SK-N-SH (cell line): ENCODE measurements around the gene PGAP2. TPM values are rescaled to one million over a fixed set of nuclear protein-coding genes. Genes with fewer than 3 reads are reported as not detected.

Experiments used
- CTCF ChIA-PET: fragments of 300-600, 350-600 bp; formaldehyde crosslinking; extraction: SDS; loops from one replicate; lab custom pipeline; 2021; lab: Yijun Ruan, JAX
- POLR2A ChIA-PET: fragments of 350-600 bp; sonication (Branson Sonifier 250); formaldehyde crosslinking; extraction: SDS; loops from one replicate; lab custom pipeline; 2020; ENCODE audit warnings: antibody characterized with exemption, inconsistent platforms; lab: Yijun Ruan, JAX
- DNase-seq: peaks from one replicate; pipeline ENCODE4 v3.0.0; 2012
- H2AFZ ChIP-seq: fragments of 200-600 bp; sonication (generic); 2 replicates; pipeline ENCODE4 v1.8.1; 2016; ENCODE audit warnings: antibody characterized with exemption, mild to moderate bottlenecking, low read depth
- H3F3A ChIP-seq: fragments of 200-600 bp; sonication (generic); replicated peaks from 2 replicates; pipeline ENCODE3; 2016; ENCODE audit warnings: antibody characterized with exemption, mild to moderate bottlenecking; ENCODE audit not compliant: insufficient read depth
- H3K27ac ChIP-seq, 2 experiments: fragments of 200-500 bp in 1 of 2; fragments of 200-600 bp in 1 of 2; sonication (Bioruptor generic) in 1 of 2; sonication (generic), shearing (Covaris generic) in 1 of 2; 2 replicates each; pipeline versions ENCODE4 v1.5.1 to v1.6.1; 2014 to 2016; ENCODE audit warnings: low read depth in 2 of 2, inconsistent platforms in 1 of 2, low read length in 1 of 2, mild to moderate bottlenecking in 1 of 2, mixed read lengths in 1 of 2
- H3K27me3 ChIP-seq: fragments of 200-600 bp; sonication (generic), shearing (Covaris generic); 2 replicates; pipeline ENCODE4 v1.6.1; 2016; ENCODE audit warnings: mixed run types; ENCODE audit not compliant: insufficient read depth
- H3K36me3 ChIP-seq, 2 experiments: fragments of 200-500 bp in 1 of 2; fragments of 200-600 bp in 1 of 2; sonication (Bioruptor generic) in 1 of 2; sonication (generic) in 1 of 2; replicated peaks in 1 of 2; 2 replicates each; pipeline versions ENCODE3 to v1.5.1; 2014 to 2016; ENCODE audit warnings: low read length in 1 of 2, mild to moderate bottlenecking in 1 of 2; ENCODE audit not compliant: insufficient read depth in 2 of 2, control insufficient read depth in 1 of 2
- H3K4me1 ChIP-seq, 2 experiments: fragments of 200-500 bp in 1 of 2; fragments of 200-600 bp in 1 of 2; sonication (Bioruptor generic) in 1 of 2; sonication (generic), shearing (Covaris generic) in 1 of 2; 2 replicates each; pipeline versions ENCODE4 v1.5.1 to v1.6.1; 2014 to 2016; ENCODE audit warnings: low read depth in 1 of 2, low read length in 1 of 2, mixed run types in 1 of 2; ENCODE audit not compliant: insufficient read depth in 2 of 2, control insufficient read depth in 1 of 2
- H3K4me2 ChIP-seq: fragments of 200-600 bp; sonication (generic), shearing (Covaris generic); 2 replicates; pipeline ENCODE4 v1.6.1; 2017; ENCODE audit warnings: mixed run types
- H3K4me3 ChIP-seq, 2 experiments: fragments of 200-500 bp in 1 of 2; fragments of 200-600 bp in 1 of 2; sonication (Bioruptor generic) in 1 of 2; sonication (generic), shearing (Covaris generic) in 1 of 2; 2 replicates each; pipeline versions ENCODE4 v1.5.1 to v1.8.1; 2014 to 2016; ENCODE audit warnings: low read depth in 2 of 2, inconsistent platforms in 1 of 2, low read length in 1 of 2, mild to moderate bottlenecking in 1 of 2, mixed read lengths in 1 of 2, moderate library complexity in 1 of 2
- H3K79me2 ChIP-seq: fragments of 200-600 bp; sonication (generic); 2 replicates; pipeline ENCODE4 v1.8.1; 2017; ENCODE audit warnings: mild to moderate bottlenecking; ENCODE audit not compliant: insufficient read depth
- H3K9ac ChIP-seq: fragments of 200-600 bp; sonication (generic); 2 replicates; pipeline ENCODE4 v1.6.1; 2017; ENCODE audit warnings: mixed run types
- H3K9me2 ChIP-seq: fragments of 200-600 bp; sonication (generic); 2 replicates; pipeline ENCODE4 v1.6.1; 2017; ENCODE audit warnings: mixed run types
- H3K9me3 ChIP-seq: fragments of 200-600 bp; sonication (generic); 2 replicates; pipeline ENCODE4 v1.6.1; 2017; ENCODE audit warnings: mixed run types, mild to moderate bottlenecking, moderate library complexity
- H4K20me1 ChIP-seq: fragments of 200-600 bp; sonication (generic); 2 replicates; pipeline ENCODE4 v1.6.1; 2017; ENCODE audit warnings: mild to moderate bottlenecking, mixed run types; ENCODE audit not compliant: insufficient read depth
- CHD2 ChIP-seq: fragments of 150-350 bp; IDR thresholded peaks from 2 replicates; pipeline ENCODE4 v1.6.1; 2018; ENCODE audit warnings: low read length; ENCODE audit not compliant: partially characterized antibody
- CTCF ChIP-seq: fragments of 200-600 bp; sonication (generic); IDR thresholded peaks from 2 replicates; pipeline ENCODE4 v1.6.1; 2017; ENCODE audit warnings: antibody characterized with exemption, mild to moderate bottlenecking, moderate library complexity
- EZH2phosphoT487 ChIP-seq: fragments of 200-600 bp; sonication (generic); IDR thresholded peaks from 2 replicates; pipeline ENCODE4 v1.6.1; 2017; ENCODE audit warnings: low read depth, mixed run types, mild to moderate bottlenecking, antibody characterized with exemption, moderate library complexity, borderline replicate concordance
- GATA2 ChIP-seq: sonication (generic); formaldehyde crosslinking; IDR thresholded peaks from 2 replicates; pipeline ENCODE4 v1.5.0; 2020; ENCODE audit warnings: mild to moderate bottlenecking, missing genetic modification reagents
- IRF3 ChIP-seq: fragments of 150-350 bp; IDR thresholded peaks from 2 replicates; pipeline ENCODE4 v1.6.1; 2016; ENCODE audit warnings: mild to moderate bottlenecking, low read depth, low read length
- NFIC ChIP-seq: IDR thresholded peaks from 2 replicates; pipeline ENCODE4 v1.4.0; 2012; ENCODE audit warnings: borderline replicate concordance
- NRF1 ChIP-seq: IDR thresholded peaks from 2 replicates; pipeline ENCODE4 v1.6.1; 2012; ENCODE audit warnings: low read depth, mild to moderate bottlenecking, low read length
- PBX3 ChIP-seq: IDR thresholded peaks from 2 replicates; pipeline ENCODE4; 2012
- RFX5 ChIP-seq: IDR thresholded peaks from 2 replicates; pipeline ENCODE4 v1.6.1; 2012; ENCODE audit warnings: mild to moderate bottlenecking, improper control_type of control experiment, low read length
- RXRA ChIP-seq: IDR thresholded peaks from 2 replicates; pipeline ENCODE4 v1.4.0; 2012; ENCODE audit warnings: low read depth, mild to moderate bottlenecking, borderline replicate concordance
- SMC3 ChIP-seq: IDR thresholded peaks from 2 replicates; pipeline ENCODE4 v1.6.1; 2012; ENCODE audit warnings: low read depth, low read length, improper control_type of control experiment
- TCF12 ChIP-seq: IDR thresholded peaks from 2 replicates; pipeline ENCODE4 v1.4.0; 2012
- USF1 ChIP-seq: IDR thresholded peaks from 2 replicates; pipeline ENCODE4 v1.4.0; 2012; ENCODE audit warnings: low read depth, borderline replicate concordance
- USF2 ChIP-seq: fragments of 150-350 bp; IDR thresholded peaks from 2 replicates; pipeline ENCODE4 v1.6.1; 2017; ENCODE audit warnings: antibody characterized with exemption, low read length, low read depth, borderline replicate concordance
- WGBS: methylation state at CpG from one replicate; pipeline ENCODE4 v1.1.6; 2017; ENCODE audit warnings: low lambda C conversion rate; 5-methylcytosine and 5-hydroxymethylcytosine counted together
- polyA plus RNA-seq, 3 experiments: library from polyadenylated mRNA; depleted of rRNA; stranded (reverse); fragments of >200 nt; gene quantifications; 2 replicates each; pipeline ENCODE4 v1.2.3, GENCODE V29; 2012
- TF ChIP-seq, protein P1 (sequence below): IDR thresholded peaks from 2 replicates; pipeline ENCODE4 v1.4.0; 2012; ENCODE audit warnings: low read depth, borderline replicate concordance

PGAP2 gene
- polyA plus RNA-seq, 1 of the 3 experiments (the other 2 are of a cell fraction): 41.3 TPM

GRCh38 chr11:3859373-3859881 is 51.1 kb downstream of the PGAP2 start:
- ChIA-PET CTCF (interaction anchor here (4.4 to 18.6 kb wide), 2 partner anchors 10 to 210 kb away, joined by 28 to 636 read pairs; no protein-coding TSS in a partner anchor), POLR2A (no interaction called here)
- Histone ChIP-seq H3K79me2 (peaks cover 62% of the 10 kb centered on the region), H4K20me1 (no peaks in the 10 kb centered on the region; the same call in 1 of the 2 replicates), H3K36me3 (no peaks in the 10 kb centered on the region), H3K9me3 (no peaks in the 10 kb centered on the region), H3K4me3 (no peak overlapping the region), H3K9ac (no peak overlapping the region), H3F3A (no peaks in the 10 kb centered on the region), H3K27ac (no peak overlapping the region; a peak in 1 of 4 replicates), H3K4me2 (peak overlapping the region; percentile 27), H3K27me3 (no peaks in the 10 kb centered on the region)
- DNase-seq: no peak
- 91% methylated on average over 4 of the region's 4 CpGs for WGBS
- TF ChIP-seq CHD2 (no peak), NRF1 (no peak), EZH2phosphoT487 (no peak), USF2 (no peak), USF1 (no peak), IRF3 (no peak), NFIC (no peak), GATA2 (no peak), PBX3 (no peak), RFX5 (no peak), TCF12 (no peak), CTCF (no peak), RXRA (no peak), SMC3 (no peak)
- TF ChIP-seq, protein P1, sequence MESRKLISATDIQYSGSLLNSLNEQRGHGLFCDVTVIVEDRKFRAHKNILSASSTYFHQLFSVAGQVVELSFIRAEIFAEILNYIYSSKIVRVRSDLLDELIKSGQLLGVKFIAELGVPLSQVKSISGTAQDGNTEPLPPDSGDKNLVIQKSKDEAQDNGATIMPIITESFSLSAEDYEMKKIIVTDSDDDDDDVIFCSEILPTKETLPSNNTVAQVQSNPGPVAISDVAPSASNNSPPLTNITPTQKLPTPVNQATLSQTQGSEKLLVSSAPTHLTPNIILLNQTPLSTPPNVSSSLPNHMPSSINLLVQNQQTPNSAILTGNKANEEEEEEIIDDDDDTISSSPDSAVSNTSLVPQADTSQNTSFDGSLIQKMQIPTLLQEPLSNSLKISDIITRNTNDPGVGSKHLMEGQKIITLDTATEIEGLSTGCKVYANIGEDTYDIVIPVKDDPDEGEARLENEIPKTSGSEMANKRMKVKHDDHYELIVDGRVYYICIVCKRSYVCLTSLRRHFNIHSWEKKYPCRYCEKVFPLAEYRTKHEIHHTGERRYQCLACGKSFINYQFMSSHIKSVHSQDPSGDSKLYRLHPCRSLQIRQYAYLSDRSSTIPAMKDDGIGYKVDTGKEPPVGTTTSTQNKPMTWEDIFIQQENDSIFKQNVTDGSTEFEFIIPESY: no peak
- TF ChIP-seq, all 33 proteins: peak for 0
- Histone ChIP-seq H3K9me2 (no peaks in the 10 kb centered on the region), H2AFZ (no peak overlapping the region), H3K4me1 (peaks cover 25 to 26% of the 10 kb centered on the region in 2 experiments; a peak in 3 of 4 replicates)
